ENCODE measurements around the gene RAD51D.

RAD51D gene

DNA sequence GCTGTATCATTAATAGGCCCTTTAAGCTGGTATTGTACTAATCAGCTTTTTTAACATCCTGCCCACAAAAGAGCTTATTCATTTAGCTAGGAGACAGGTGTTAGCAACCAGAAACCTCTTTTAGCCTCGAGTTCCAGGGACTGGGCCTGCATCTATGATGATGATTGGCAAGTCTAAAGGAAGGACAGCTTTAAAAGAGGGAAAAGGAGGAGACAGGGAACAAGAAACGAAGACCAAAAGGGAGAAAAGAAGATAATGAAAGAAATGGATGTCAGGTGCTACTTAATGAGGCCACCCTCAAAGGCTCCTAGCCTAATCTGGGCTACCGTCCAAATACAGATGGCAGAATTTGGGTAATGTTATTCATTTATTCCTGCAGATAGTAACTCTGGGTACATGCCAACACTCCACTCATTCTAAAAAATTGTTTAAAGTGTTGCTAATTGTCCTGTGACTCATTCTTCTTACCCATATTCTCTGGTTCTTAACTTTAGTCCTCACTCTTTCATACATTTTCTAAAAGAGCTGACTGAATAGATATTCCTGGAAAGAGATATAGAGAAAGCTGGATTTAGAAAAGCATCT is 37.5 kb downstream of the RAD51D start:
- ChIA-PET CTCF (interaction anchor here (0.5 to 1.2 kb wide), 5 partner anchors 9 to 174 kb away, joined by 3 to 4 read pairs (median 3); partner anchors contain the start of gene RAD51D), POLR2A (interaction anchor here (1.1 to 1.4 kb wide), 2 partner anchors 19 to 291 kb away, joined by 3 to 8 read pairs; partner anchors contain the start of genes RFFL and SLFN11)
- H3K9me3 ChIP-seq (ENCODE audit: control insufficient read depth, insufficient read depth, low read depth, low read length), result no peaks in the 10 kb centered on the region
- H3K36me3 ChIP-seq (ENCODE audit: control insufficient read depth in 2 of 2, insufficient read depth in 1 of 2, low read length in 2 of 2), result no peaks in the 10 kb centered on the region; a peak in 1 of 3 replicates
- H3K27ac ChIP-seq (ENCODE audit: extremely low read depth, low read depth, low read length), result peak overlapping the region; percentile 56
- no peak overlapping the region for H3K4me3 ChIP-seq (ENCODE audit: low read depth, low read length)
- peaks cover 20% of the 10 kb centered on the region for H3K4me1 ChIP-seq (ENCODE audit: control insufficient read depth, insufficient read depth, low read length)
- no peak for TF ChIP-seq SCRT1 (tag by site-specific recombination; IDR thresholded peaks at IDR 0.05; ENCODE audit: borderline replicate concordance)
- no peak for TF ChIP-seq ZNF76 (tag by site-specific recombination; IDR thresholded peaks at IDR 0.05; ENCODE audit: borderline replicate concordance, low read depth)
- TF ChIP-seq IKZF3 (tag by site-specific recombination; IDR thresholded peaks at IDR 0.05), result peak; percentile 12; the same call in 1 of the 2 replicates
- no peak for TF ChIP-seq ZNF521 (tag by site-specific recombination; IDR thresholded peaks at IDR 0.05)
- TF ChIP-seq ZNF585B (tag by site-specific recombination; IDR thresholded peaks at IDR 0.05), result no peak
- TF ChIP-seq, protein P1, sequence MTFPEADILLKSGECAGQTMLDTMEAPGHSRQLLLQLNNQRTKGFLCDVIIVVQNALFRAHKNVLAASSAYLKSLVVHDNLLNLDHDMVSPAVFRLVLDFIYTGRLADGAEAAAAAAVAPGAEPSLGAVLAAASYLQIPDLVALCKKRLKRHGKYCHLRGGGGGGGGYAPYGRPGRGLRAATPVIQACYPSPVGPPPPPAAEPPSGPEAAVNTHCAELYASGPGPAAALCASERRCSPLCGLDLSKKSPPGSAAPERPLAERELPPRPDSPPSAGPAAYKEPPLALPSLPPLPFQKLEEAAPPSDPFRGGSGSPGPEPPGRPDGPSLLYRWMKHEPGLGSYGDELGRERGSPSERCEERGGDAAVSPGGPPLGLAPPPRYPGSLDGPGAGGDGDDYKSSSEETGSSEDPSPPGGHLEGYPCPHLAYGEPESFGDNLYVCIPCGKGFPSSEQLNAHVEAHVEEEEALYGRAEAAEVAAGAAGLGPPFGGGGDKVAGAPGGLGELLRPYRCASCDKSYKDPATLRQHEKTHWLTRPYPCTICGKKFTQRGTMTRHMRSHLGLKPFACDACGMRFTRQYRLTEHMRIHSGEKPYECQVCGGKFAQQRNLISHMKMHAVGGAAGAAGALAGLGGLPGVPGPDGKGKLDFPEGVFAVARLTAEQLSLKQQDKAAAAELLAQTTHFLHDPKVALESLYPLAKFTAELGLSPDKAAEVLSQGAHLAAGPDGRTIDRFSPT (tag by site-specific recombination; IDR thresholded peaks at IDR 0.05), result peak; percentile 36; the same call in 1 of the 2 replicates
- no peak for TF ChIP-seq ZNF544 (tag by site-specific recombination; IDR thresholded peaks at IDR 0.05)
- TF ChIP-seq, protein P2, sequence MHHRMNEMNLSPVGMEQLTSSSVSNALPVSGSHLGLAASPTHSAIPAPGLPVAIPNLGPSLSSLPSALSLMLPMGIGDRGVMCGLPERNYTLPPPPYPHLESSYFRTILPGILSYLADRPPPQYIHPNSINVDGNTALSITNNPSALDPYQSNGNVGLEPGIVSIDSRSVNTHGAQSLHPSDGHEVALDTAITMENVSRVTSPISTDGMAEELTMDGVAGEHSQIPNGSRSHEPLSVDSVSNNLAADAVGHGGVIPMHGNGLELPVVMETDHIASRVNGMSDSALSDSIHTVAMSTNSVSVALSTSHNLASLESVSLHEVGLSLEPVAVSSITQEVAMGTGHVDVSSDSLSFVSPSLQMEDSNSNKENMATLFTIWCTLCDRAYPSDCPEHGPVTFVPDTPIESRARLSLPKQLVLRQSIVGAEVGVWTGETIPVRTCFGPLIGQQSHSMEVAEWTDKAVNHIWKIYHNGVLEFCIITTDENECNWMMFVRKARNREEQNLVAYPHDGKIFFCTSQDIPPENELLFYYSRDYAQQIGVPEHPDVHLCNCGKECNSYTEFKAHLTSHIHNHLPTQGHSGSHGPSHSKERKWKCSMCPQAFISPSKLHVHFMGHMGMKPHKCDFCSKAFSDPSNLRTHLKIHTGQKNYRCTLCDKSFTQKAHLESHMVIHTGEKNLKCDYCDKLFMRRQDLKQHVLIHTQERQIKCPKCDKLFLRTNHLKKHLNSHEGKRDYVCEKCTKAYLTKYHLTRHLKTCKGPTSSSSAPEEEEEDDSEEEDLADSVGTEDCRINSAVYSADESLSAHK (tag by site-specific recombination; IDR thresholded peaks at IDR 0.05), result no peak
- no peak for TF ChIP-seq ZXDB (tag by site-specific recombination; IDR thresholded peaks at IDR 0.05)
- TF ChIP-seq, protein P3, sequence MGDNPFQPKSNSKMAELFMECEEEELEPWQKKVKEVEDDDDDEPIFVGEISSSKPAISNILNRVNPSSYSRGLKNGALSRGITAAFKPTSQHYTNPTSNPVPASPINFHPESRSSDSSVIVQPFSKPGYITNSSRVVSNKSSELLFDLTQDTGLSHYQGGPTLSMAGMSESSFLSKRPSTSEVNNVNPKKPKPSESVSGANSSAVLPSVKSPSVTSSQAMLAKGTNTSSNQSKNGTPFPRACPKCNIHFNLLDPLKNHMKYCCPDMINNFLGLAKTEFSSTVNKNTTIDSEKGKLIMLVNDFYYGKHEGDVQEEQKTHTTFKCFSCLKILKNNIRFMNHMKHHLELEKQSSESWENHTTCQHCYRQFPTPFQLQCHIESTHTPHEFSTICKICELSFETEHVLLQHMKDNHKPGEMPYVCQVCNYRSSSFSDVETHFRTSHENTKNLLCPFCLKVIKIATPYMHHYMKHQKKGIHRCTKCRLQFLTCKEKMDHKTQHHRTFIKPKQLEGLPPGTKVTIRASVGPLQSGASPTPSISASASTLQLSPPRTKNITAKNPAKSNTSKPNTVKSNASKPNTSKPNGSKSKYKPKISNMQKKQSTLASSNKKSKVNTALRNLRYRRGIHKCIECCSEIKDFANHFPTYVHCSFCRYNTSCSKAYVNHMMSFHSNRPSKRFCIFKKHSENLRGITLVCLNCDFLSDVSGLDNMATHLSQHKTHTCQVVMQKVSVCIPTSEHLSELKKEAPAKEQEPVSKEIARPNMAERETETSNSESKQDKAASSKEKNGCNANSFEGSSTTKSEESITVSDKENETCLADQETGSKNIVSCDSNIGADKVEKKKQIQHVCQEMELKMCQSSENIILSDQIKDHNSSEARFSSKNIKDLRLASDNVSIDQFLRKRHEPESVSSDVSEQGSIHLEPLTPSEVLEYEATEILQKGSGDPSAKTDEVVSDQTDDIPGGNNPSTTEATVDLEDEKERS (tag by site-specific recombination; IDR thresholded peaks at IDR 0.05), result no peak
- TF ChIP-seq KLF10 (tag by site-specific recombination; IDR thresholded peaks at IDR 0.05), result no peak
- no peak for TF ChIP-seq ZNF416 (tag by site-specific recombination; IDR thresholded peaks at IDR 0.05)
- no peak for TF ChIP-seq GLI2 (tag by site-specific recombination; IDR thresholded peaks at IDR 0.05; ENCODE audit: borderline replicate concordance, low read depth)
- TF ChIP-seq, protein P4, sequence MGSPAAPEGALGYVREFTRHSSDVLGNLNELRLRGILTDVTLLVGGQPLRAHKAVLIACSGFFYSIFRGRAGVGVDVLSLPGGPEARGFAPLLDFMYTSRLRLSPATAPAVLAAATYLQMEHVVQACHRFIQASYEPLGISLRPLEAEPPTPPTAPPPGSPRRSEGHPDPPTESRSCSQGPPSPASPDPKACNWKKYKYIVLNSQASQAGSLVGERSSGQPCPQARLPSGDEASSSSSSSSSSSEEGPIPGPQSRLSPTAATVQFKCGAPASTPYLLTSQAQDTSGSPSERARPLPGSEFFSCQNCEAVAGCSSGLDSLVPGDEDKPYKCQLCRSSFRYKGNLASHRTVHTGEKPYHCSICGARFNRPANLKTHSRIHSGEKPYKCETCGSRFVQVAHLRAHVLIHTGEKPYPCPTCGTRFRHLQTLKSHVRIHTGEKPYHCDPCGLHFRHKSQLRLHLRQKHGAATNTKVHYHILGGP (tag by site-specific recombination; IDR thresholded peaks at IDR 0.05), result peak; percentile 92
- TF ChIP-seq SCRT2 (tag by site-specific recombination; IDR thresholded peaks at IDR 0.05), result no peak
- TF ChIP-seq, protein P5, sequence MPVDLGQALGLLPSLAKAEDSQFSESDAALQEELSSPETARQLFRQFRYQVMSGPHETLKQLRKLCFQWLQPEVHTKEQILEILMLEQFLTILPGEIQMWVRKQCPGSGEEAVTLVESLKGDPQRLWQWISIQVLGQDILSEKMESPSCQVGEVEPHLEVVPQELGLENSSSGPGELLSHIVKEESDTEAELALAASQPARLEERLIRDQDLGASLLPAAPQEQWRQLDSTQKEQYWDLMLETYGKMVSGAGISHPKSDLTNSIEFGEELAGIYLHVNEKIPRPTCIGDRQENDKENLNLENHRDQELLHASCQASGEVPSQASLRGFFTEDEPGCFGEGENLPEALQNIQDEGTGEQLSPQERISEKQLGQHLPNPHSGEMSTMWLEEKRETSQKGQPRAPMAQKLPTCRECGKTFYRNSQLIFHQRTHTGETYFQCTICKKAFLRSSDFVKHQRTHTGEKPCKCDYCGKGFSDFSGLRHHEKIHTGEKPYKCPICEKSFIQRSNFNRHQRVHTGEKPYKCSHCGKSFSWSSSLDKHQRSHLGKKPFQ (tag by site-specific recombination; IDR thresholded peaks at IDR 0.05), result no peak
- TF ChIP-seq SP2 (tag by site-specific recombination; IDR thresholded peaks at IDR 0.05), result no peak
- TF ChIP-seq ZNF629 (tag by site-specific recombination; IDR thresholded peaks at IDR 0.05), result peak; percentile 46; the same call in 1 of the 2 replicates
- TF ChIP-seq, protein P6, sequence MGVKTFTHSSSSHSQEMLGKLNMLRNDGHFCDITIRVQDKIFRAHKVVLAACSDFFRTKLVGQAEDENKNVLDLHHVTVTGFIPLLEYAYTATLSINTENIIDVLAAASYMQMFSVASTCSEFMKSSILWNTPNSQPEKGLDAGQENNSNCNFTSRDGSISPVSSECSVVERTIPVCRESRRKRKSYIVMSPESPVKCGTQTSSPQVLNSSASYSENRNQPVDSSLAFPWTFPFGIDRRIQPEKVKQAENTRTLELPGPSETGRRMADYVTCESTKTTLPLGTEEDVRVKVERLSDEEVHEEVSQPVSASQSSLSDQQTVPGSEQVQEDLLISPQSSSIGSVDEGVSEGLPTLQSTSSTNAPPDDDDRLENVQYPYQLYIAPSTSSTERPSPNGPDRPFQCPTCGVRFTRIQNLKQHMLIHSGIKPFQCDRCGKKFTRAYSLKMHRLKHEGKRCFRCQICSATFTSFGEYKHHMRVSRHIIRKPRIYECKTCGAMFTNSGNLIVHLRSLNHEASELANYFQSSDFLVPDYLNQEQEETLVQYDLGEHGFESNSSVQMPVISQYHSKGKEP (tag by site-specific recombination; IDR thresholded peaks at IDR 0.05), result no peak
- TF ChIP-seq, protein P7, sequence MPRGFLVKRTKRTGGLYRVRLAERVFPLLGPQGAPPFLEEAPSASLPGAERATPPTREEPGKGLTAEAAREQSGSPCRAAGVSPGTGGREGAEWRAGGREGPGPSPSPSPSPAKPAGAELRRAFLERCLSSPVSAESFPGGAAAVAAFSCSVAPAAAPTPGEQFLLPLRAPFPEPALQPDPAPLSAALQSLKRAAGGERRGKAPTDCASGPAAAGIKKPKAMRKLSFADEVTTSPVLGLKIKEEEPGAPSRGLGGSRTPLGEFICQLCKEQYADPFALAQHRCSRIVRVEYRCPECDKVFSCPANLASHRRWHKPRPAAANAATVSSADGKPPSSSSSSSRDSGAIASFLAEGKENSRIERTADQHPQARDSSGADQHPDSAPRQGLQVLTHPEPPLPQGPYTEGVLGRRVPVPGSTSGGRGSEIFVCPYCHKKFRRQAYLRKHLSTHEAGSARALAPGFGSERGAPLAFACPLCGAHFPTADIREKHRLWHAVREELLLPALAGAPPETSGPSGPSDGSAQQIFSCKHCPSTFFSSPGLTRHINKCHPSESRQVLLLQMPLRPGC (tag by site-specific recombination; IDR thresholded peaks at IDR 0.05), result peak; percentile 26; the same call in 1 of the 2 replicates
- peak; percentile 82 for TF ChIP-seq PRDM1 (tag by site-specific recombination; IDR thresholded peaks at IDR 0.05)
- no peak for TF ChIP-seq ZNF707 (tag by site-specific recombination; IDR thresholded peaks at IDR 0.05)
- TF ChIP-seq KLF1 (tag by site-specific recombination; IDR thresholded peaks at IDR 0.05), result no peak
